T-cell (primary cell): ENCODE measurements around the gene PLEKHM1. TPM values are rescaled to one million over a fixed set of nuclear protein-coding genes. Genes with fewer than 3 reads are reported as not detected.
A peak's percentile ranks its signal among the peaks of the same experiment; 100 is the strongest.

Source experiments
- ATAC-seq, 4 experiments: fragments of 200-7000 bp in 3 of 4; fragments of 150-1000 bp in 1 of 4; cut with Tn5 transposase; replicated peaks in 1 of 4; 1 replicate in 3 of 4; 2 replicates in 1 of 4; pipeline ENCODE4 v1.10.0; 2021; ENCODE audit warnings: moderate library complexity in 3 of 4, mild to moderate bottlenecking in 2 of 4, moderate number of reproducible peaks in 1 of 4
- CTCF ChIA-PET, 2 donors: fragments of 300-600 bp; sonication (Branson Sonifier 250); formaldehyde crosslinking; loops; one replicate each; lab custom pipeline; 2022; ENCODE audit warnings: antibody characterized with exemption in 2 of 2; lab: Charles Lee
- POLR2A ChIA-PET, 2 donors: fragments of 300-600 bp; sonication (Branson Sonifier 250); formaldehyde crosslinking; loops; one replicate each; lab custom pipeline; 2022; ENCODE audit warnings: antibody characterized with exemption in 2 of 2; lab: Charles Lee
- DNase-seq, 35 experiments: peaks; one replicate each; pipeline versions ENCODE4 v3.0.0 to v3.0.0-alpha.2; 2013 to 2023
- H3K27ac ChIP-seq: one replicate; pipeline ENCODE4 v1.5.1; 2013; ENCODE audit warnings: low read length
- H3K27me3 ChIP-seq, 2 experiments: replicated peaks in 1 of 2; 1 replicate in 1 of 2; 2 replicates in 1 of 2; pipeline versions ENCODE4 v1.6.1 to v1.7.0; 2013; ENCODE audit warnings: low read length in 1 of 2, mixed read lengths in 1 of 2; ENCODE audit not compliant: control insufficient read depth in 2 of 2, insufficient read depth in 2 of 2; ENCODE audit errors: extremely low read depth in 1 of 2
- H3K36me3 ChIP-seq, 2 donors: 1 replicate in 1 of 2; 2 replicates in 1 of 2; pipeline versions ENCODE4 v1.6.1 to v1.7.0; 2013; ENCODE audit warnings: low read length in 1 of 2; ENCODE audit not compliant: control insufficient read depth in 2 of 2, insufficient read depth in 1 of 2; ENCODE audit errors: extremely low read depth in 1 of 2
- H3K4me1 ChIP-seq, 2 experiments: 1 replicate in 1 of 2; 2 replicates in 1 of 2; pipeline versions ENCODE4 v1.6.1 to v1.7.0; 2013; ENCODE audit warnings: low read length in 2 of 2, mixed read lengths in 1 of 2; ENCODE audit not compliant: insufficient read depth in 2 of 2, control insufficient read depth in 1 of 2; ENCODE audit errors: extremely low read depth in 1 of 2
- H3K4me3 ChIP-seq, 2 donors: 1 replicate in 1 of 2; 2 replicates in 1 of 2; pipeline versions ENCODE4 v1.5.1 to v1.7.0; 2013; ENCODE audit warnings: mild to moderate bottlenecking in 2 of 2, low read length in 1 of 2, moderate library complexity in 1 of 2; ENCODE audit not compliant: control insufficient read depth in 1 of 2; ENCODE audit errors: extremely low read depth in 1 of 2
- H3K9me3 ChIP-seq: 2 replicates; pipeline ENCODE4 v1.7.0; 2013
- H3K27ac Mint-ChIP-seq, 2 donors: one replicate each; pipeline ENCODE4 v1.8.0; 2020 to 2021; ENCODE audit warnings: mild to moderate bottlenecking in 2 of 2, mixed read lengths in 2 of 2
- H3K27me3 Mint-ChIP-seq, 2 donors: one replicate each; pipeline ENCODE4 v1.8.0; 2021 to 2022; ENCODE audit warnings: mixed read lengths in 2 of 2
- H3K36me3 Mint-ChIP-seq: one replicate; pipeline ENCODE4 v1.8.0; 2021; ENCODE audit warnings: mixed read lengths
- H3K4me1 Mint-ChIP-seq, 3 donors: one replicate each; pipeline ENCODE4 v1.8.0; 2020 to 2022; ENCODE audit warnings: mixed read lengths in 3 of 3, mild to moderate bottlenecking in 1 of 3
- H3K4me3 Mint-ChIP-seq, 3 donors: one replicate each; pipeline ENCODE4 v1.8.0; 2020 to 2022; ENCODE audit warnings: mild to moderate bottlenecking in 3 of 3, mixed read lengths in 3 of 3, moderate library complexity in 3 of 3
- H3K9me3 Mint-ChIP-seq, 3 donors: one replicate each; pipeline ENCODE4 v1.8.0; 2020 to 2022; ENCODE audit warnings: mixed read lengths in 3 of 3
- WGBS: methylation state at CpG from one replicate; pipeline ENCODE4 v1.1.5; 2013; ENCODE audit warnings: missing lambda C conversion rate; ENCODE audit not compliant: insufficient coverage; 5-methylcytosine and 5-hydroxymethylcytosine counted together
- total RNA-seq, 35 experiments: library from RNA in 6 of 35; stranded (reverse) in 6 of 35; fragments of 120-200 nt in 1 of 35; gene quantifications; one replicate each; pipeline versions ENCODE4 v1.2.1 to v1.2.4 and lab custom pipeline; 2013 to 2026

PLEKHM1 gene
- total RNA-seq, 5 donors from 2014 or later (not counting 1 experiment from before 2014, with no cell fraction given) = 77.8 to 105 (median 79.4) TPM

DNA sequence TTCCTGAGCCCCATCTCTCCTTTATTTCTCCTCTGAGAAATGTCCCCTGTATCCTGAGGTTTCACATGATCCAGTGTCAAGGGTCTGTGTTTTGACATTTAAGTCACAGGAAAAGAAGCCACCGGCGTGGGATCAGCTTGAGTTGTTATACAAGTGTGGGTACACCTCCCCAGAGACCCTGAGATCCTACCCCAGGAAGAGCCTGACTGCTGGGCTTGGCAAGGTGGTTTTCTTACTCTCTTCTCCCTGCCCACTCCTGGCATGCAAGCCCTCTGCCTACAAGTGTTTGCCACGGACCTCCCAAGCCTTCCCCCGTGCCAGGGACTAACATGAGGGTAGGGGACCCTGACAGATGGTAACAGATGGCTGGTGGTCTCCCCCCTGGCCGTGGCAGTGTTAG is 55.0 kb downstream of the PLEKHM1 start:
- no CpG with 5 or more reads among the region's 5 CpGs for WGBS
- Histone ChIP-seq H3K36me3 (peaks cover 6 to 24% of the 10 kb centered on the region in 2 donors), H3K27ac (no peak overlapping the region), H3K9me3 (no peaks in the 10 kb centered on the region), H3K27me3 (peaks cover 0 to 3% of the 10 kb centered on the region in 2 experiments), H3K4me1 (peaks cover 2 to 27% of the 10 kb centered on the region in 2 experiments), H3K4me3 (no peak overlapping the region)
- no peak for ATAC-seq
- CTCF ChIA-PET = no interaction called here
- H3K4me3 Mint-ChIP-seq = no peak overlapping the region
- H3K36me3 Mint-ChIP-seq = peaks cover 6% of the 10 kb centered on the region
- no peaks in the 10 kb centered on the region for H3K27me3 Mint-ChIP-seq
- peak overlapping the region; percentile 79 to 84 for H3K27ac Mint-ChIP-seq
- POLR2A ChIA-PET = no interaction called here
- no peak for DNase-seq
- H3K9me3 Mint-ChIP-seq = no peaks in the 10 kb centered on the region
- peaks cover 9 to 14% (median 13%) of the 10 kb centered on the region in 3 donors for H3K4me1 Mint-ChIP-seq

DNA sequence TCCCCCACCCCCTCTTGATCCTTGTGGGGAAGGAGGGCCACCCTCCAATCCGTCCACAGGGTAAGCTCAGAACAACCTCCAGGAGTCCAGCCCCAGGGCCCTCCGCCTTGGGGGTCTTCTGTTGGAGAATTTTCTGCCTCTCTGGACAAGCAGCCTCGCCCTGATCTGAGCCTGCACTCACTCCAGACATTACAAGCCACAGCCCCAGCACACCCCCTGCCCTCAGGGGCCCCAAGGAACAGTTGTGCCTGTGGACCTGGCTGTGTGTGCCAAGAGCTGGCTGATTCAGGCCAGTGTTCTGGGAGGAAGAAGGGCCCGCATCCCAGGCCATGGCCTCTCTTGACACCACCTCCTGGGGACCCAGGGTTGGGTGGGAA is 57.4 kb downstream of the PLEKHM1 start:
- Histone ChIP-seq H3K27me3 (peaks cover 0 to 7% of the 10 kb centered on the region in 2 experiments), H3K27ac (peak overlapping the region; percentile 12), H3K4me3 (no peak overlapping the region), H3K4me1 (peaks cover 2 to 41% of the 10 kb centered on the region in 2 experiments), H3K36me3 (peaks cover 3 to 13% of the 10 kb centered on the region in 2 donors), H3K9me3 (no peaks in the 10 kb centered on the region)
- Mint-ChIP-seq H3K27ac (peak overlapping the region; percentile 67 to 71), H3K9me3 (no peaks in the 10 kb centered on the region), H3K36me3 (peaks cover 2% of the 10 kb centered on the region), H3K4me3 (peak overlapping the region; percentile 50 to 82 (median 67)), H3K4me1 (peaks cover 19 to 24% (median 22%) of the 10 kb centered on the region in 3 donors), H3K27me3 (no peaks in the 10 kb centered on the region)
- ChIA-PET CTCF (interaction anchor here in 1 of 2 donors (0.6 kb wide), 1 partner anchor 278 kb away, joined by 7 read pairs; no protein-coding TSS in a partner anchor), POLR2A (no interaction called here)
- DNase-seq (no peak), ATAC-seq (no peak)
- WGBS = no CpG with 5 or more reads among the region's 4 CpGs

DNA sequence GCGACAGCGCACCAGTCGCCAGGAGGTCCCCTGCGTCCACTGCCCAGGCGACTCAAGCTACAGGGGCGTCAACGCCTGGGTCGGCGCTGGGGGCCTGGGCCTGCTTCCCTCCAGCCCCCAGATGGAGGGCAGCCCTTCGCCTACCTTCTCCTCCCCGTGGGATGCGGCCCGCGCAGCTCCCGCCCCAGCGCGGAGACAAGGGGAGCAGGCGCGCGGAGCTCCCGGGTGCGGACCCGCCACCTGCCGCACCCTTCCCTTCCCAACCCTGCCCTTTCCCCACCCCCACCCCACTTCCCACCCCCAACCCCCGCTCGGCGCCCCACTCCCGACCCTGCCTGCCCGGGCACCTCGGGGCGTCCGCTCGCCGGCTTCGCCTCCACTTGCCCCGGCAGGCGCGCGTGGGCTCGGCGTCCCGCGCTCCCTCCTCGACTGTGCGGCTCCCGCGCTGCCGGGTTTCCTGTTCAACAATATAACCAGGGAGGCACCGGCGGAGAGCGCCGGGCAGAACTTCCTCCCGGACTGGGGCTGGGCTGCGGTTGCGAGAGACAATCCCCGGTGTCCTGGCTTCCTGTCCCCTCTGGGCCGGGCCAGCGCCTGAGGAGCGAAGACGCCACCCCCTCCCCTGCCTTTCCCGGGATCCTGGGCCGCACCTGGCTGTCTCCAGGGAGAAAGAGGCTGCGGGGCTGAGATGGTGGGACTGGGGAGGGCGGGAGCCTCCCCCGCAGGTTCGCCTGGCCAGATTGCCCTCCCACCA is 57.9 kb downstream of the PLEKHM1 start, which contains the start of gene ARHGAP27:
TSS of gene ARHGAP27 (minus strand) at position 466 of the 754 bp plus-strand sequence. CDS start 2,591 bp downstream, outside the sequence.
- H3K27ac Mint-ChIP-seq = peak within 1 kb of the TSS; percentile 67 to 71
- no peaks in the 10 kb centered on the region for H3K27me3 Mint-ChIP-seq
- DNase-seq (peak in 8 of 35 experiments; percentile 17 to 46 (median 34)), ATAC-seq (peak; percentile 9 to 50 (median 18))
- peaks cover 3 to 9% of the 10 kb centered on the region in 2 donors for H3K36me3 ChIP-seq
- H3K4me3 Mint-ChIP-seq = peak within 1 kb of the TSS; percentile 71 to 82 (median 80)
- peak within 1 kb of the TSS; percentile 63 to 79 for H3K4me3 ChIP-seq
- POLR2A ChIA-PET = no interaction called here
- peak within 1 kb of the TSS; percentile 12 for H3K27ac ChIP-seq
- CTCF ChIA-PET = interaction anchor here in 1 of 2 donors (0.6 kb wide), 1 partner anchor 277 kb away, joined by 7 read pairs; no protein-coding TSS in a partner anchor
- no peaks in the 10 kb centered on the region for H3K9me3 ChIP-seq
- no peaks in the 10 kb centered on the region for H3K9me3 Mint-ChIP-seq
- peaks cover under 1% of the 10 kb centered on the region for H3K36me3 Mint-ChIP-seq
- H3K4me1 ChIP-seq = peaks cover 2 to 45% of the 10 kb centered on the region in 2 experiments
- WGBS = 0% methylated on average over 32 of the region's 66 CpGs
- H3K27me3 ChIP-seq = peaks cover 0 to 7% of the 10 kb centered on the region in 2 experiments
- peaks cover 23 to 28% (median 25%) of the 10 kb centered on the region in 3 donors for H3K4me1 Mint-ChIP-seq

DNA sequence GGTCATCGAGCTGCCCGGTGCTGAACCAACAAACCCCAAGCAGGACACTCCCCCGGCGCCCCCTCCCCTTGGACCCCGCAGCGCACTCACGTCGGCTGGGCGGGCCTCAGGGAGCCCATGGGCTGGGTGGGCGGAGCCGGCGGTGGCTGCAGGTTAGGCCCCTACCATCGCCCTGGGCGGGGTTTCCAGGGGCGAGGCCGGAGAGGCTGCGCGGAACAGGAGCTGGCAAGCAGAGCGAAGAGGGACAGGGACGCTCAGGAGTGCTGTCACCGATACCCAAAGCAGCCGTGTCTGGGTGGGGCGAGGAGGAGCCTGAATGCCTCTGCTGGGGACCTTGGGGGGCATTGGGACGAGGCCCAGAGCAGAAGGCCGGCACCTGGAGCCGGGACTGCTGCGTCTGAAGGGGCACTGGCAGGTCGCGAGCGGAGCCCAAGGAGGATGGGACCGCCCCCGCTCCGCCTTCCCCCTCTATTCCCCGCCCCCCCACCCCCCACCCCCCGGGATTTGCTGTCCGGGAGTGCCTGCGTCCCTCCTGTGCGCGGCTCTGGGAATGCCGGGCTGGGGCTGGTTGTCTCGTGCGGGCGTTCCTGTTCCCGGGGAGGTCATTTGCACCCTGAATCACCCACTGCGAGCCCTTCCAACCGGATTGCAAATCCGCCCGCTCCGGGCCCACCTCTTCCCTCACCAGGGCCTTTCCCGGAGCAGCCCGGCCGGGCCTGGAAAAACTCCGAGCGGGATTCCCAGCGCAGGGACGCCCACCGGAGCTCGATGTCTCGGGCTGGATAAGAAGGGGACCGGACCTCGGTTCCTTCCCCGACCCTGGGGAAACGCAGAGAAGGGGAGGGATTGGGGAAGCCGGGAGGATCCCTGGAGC is 58.8 kb downstream of the PLEKHM1 start:
- no peaks in the 10 kb centered on the region for H3K27me3 Mint-ChIP-seq
- POLR2A ChIA-PET = no interaction called here
- H3K9me3 Mint-ChIP-seq = no peaks in the 10 kb centered on the region
- H3K36me3 Mint-ChIP-seq = no peaks in the 10 kb centered on the region
- H3K9me3 ChIP-seq = no peaks in the 10 kb centered on the region
- peaks cover 0 to 7% of the 10 kb centered on the region in 2 experiments for H3K27me3 ChIP-seq
- H3K4me1 Mint-ChIP-seq = peaks cover 23 to 28% (median 25%) of the 10 kb centered on the region in 3 donors
- CTCF ChIA-PET = no interaction called here
- no peak overlapping the region for H3K27ac Mint-ChIP-seq
- H3K27ac ChIP-seq = no peak overlapping the region
- peak overlapping the region; percentile 63 to 79 for H3K4me3 ChIP-seq
- peaks cover 0 to 6% of the 10 kb centered on the region in 2 donors for H3K36me3 ChIP-seq
- DNase-seq (peak; percentile 32 to 75 (median 58)), ATAC-seq (peak; percentile 63 to 67 (median 65))
- peak overlapping the region; percentile 71 to 82 (median 80) for H3K4me3 Mint-ChIP-seq
- H3K4me1 ChIP-seq = peaks cover 2 to 45% of the 10 kb centered on the region in 2 experiments
- WGBS = 0% methylated on average over 30 of the region's 64 CpGs

DNA sequence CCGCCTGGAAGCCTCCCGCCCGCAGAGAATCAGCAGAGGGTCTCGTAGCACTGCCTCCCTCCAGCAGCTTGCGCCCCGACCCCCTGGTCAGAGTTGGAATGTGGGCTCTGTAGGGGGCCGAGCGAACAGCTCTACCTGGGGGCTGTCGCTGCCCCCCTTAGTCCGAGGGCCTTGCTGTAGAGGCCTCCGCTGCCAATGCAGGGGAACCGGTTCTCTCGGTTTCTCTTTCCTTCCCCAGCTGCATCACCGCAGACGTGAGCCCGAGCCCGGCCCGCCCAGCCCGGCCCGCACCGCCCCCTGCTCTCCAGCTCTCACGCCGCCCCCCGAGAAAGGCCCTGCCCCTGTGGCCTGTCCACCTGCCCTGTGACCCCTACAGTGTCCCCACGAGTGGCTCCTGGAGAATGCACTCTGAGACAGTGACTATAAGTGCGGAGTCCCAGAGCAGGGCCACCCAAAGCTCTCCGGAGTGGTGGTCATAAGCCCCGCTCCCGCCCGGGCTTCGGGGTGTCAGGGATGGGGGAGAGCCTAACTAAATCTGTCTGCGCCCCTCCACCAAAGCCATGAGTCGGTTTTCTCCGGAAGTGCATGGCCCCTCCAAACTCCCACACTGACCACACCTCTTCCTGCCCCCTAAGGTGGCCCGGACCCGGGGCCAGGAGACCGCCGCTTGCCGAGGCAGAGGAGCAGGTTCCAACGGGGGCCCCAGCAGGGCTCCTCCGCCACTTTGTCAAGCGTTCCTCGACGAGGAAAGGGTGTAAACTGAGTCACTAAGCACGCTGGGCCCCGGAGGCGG is 59.6 kb downstream of the PLEKHM1 start:
- H3K4me3 ChIP-seq = peak overlapping the region; percentile 63 to 79
- WGBS = 21% methylated on average over 33 of the region's 47 CpGs
- no peaks in the 10 kb centered on the region for H3K9me3 ChIP-seq
- Mint-ChIP-seq H3K4me1 (peaks cover 23 to 28% (median 25%) of the 10 kb centered on the region in 3 donors), H3K9me3 (no peaks in the 10 kb centered on the region), H3K27ac (peak overlapping the region in 1 of 2 donors; percentile 11), H3K27me3 (no peaks in the 10 kb centered on the region), H3K4me3 (peak overlapping the region; percentile 71 to 82 (median 80)), H3K36me3 (no peaks in the 10 kb centered on the region)
- no peak overlapping the region for H3K27ac ChIP-seq
- peaks cover 0 to 7% of the 10 kb centered on the region in 2 experiments for H3K27me3 ChIP-seq
- ChIA-PET CTCF (no interaction called here), POLR2A (interaction anchor here in 1 of 2 donors (0.6 kb wide), 1 partner anchor 13 kb away, joined by 10 read pairs; no protein-coding TSS in a partner anchor)
- ATAC-seq (peak in 3 of 4 experiments; percentile 5 to 14 (median 10)), DNase-seq (peak in 6 of 35 experiments; percentile 19 to 50 (median 32))
- H3K36me3 ChIP-seq = peaks cover 0 to 3% of the 10 kb centered on the region in 2 donors
- peaks cover 2 to 45% of the 10 kb centered on the region in 2 experiments for H3K4me1 ChIP-seq
